A549 treated with dexamethasone at 1 μM for 4 hours (cell line): ENCODE measurements around the gene FOXD4L5. TPM values are rescaled to one million over a fixed set of nuclear protein-coding genes. Genes with fewer than 3 reads are reported as not detected.

Source experiments
- total RNA-seq: library from RNA; stranded (reverse); fragments of 200-300 nt; extraction: Qiagen RNA extraction; gene quantifications from 5 replicates; pipeline ENCODE4 v1.2.3, GENCODE V29; 2022

Gene FOXD4L5
- total RNA-seq, result 0.04 to 0.05 TPM (median 0.05 TPM) in 3 of 5 replicates, not detected in the others

GRCh38 chr9:65285109-65285508, at the start of gene FOXD4L5:
Gene FOXD4L5 (minus strand): TSS chr9:65285209. CDS start chr9:65284377, 832 bp downstream.

